GM12891 (cell line): ENCODE results near the gene SOCS7.

Source experiments
- POLR2A ChIP-seq: IDR thresholded peaks from 2 replicates; pipeline ENCODE4 v1.6.1; 2011; ENCODE audit warnings: low read depth, low read length, control low read depth
- POLR2AphosphoS5 ChIP-seq: IDR thresholded peaks from 2 replicates; pipeline ENCODE4 v1.6.1; 2011; ENCODE audit warnings: low read depth, low read length, control low read depth

DNA sequence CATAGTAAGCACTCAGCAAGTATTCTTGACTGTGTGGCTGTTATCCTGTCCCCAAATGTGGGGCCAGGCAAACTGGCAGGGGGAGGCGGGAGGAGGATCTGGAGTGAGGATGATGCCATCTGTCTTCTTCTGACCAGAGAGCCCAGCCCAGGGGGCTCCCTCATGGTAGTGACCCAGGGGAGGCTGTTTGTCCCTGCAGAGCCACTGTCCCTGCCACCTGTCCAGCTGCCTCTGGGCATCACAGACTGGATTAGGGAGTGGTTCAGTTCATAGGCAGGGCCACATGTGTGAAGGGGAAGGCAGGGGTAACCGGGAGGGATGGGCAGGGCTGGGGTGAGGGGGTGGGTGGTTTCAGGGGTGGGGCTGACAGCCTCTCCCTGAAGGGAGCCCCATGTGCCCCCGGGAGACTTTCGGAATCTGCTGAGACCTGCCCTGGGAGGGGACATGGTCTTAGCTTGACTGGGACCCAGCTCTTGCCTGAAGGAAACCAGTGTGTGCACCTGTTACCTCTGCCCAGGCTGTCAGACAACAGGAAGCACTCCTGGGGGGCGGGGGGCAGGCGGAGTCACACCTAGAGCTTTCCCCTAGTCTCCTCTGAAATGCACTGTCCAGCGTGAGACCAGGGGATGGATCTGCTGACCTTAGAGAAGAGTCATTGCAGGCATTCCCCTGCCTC is 91.8 kb downstream of the SOCS7 start:
- TF ChIP-seq POLR2A (no peak), POLR2AphosphoS5 (no peak)
